ENCODE results near the gene PLXNA3. TPM values are rescaled to one million over a fixed set of nuclear protein-coding genes. Genes with fewer than 3 reads are reported as not detected.

Gene PLXNA3
- total RNA-seq, 4 donors from 2014 or later, result 12.0 to 52.0 (median 29.6) TPM

GRCh38 chrX:154525606-154526490 is 67.8 kb downstream of the PLXNA3 start:
- TF ChIP-seq POLR2AphosphoS5 (IDR thresholded peaks at IDR 0.05), result no peak
- TF ChIP-seq CTCF (IDR thresholded peaks at IDR 0.05), result no peak
- TF ChIP-seq EP300 (IDR thresholded peaks at IDR 0.05), result no peak
- no peak for TF ChIP-seq POLR2A (IDR thresholded peaks at IDR 0.05)
- H3K4me1 ChIP-seq, result peaks cover 22% of the 10 kb centered on the region
- no peaks in the 10 kb centered on the region for H3K27me3 ChIP-seq
- peak overlapping the region; percentile 24 for H3K27ac ChIP-seq
- no peak for DNase-seq (ENCODE audit: low spot score in 2 of 2)
- WGBS, result 65% methylated on average over 14 of the region's 14 CpGs
- H3K36me3 ChIP-seq, result no peaks in the 10 kb centered on the region
- H3K9me3 ChIP-seq, result no peaks in the 10 kb centered on the region
- no peak overlapping the region for H3K4me3 ChIP-seq

- Histone ChIP-seq H3K27me3 (no peaks in the 10 kb centered on the region), H3K36me3 (no peaks in the 10 kb centered on the region), H3K4me3 (peak overlapping the region; percentile 36), H3K4me1 (peaks cover 22% of the 10 kb centered on the region), H3K9me3 (no peaks in the 10 kb centered on the region), H3K27ac (peak overlapping the region; percentile 68)
- WGBS, result 38% methylated on average over 11 of the region's 15 CpGs
- DNase-seq (ENCODE audit: low spot score in 2 of 2), result peak; percentile 84 to 87
- no peak for TF ChIP-seq POLR2A (IDR thresholded peaks at IDR 0.05)
- peak; percentile 8 to 44 for TF ChIP-seq CTCF (IDR thresholded peaks at IDR 0.05)
- TF ChIP-seq POLR2AphosphoS5 (IDR thresholded peaks at IDR 0.05), result no peak
- no peak for TF ChIP-seq EP300 (IDR thresholded peaks at IDR 0.05)
These were observed 69.0 kb downstream of the PLXNA3 start for GRCh38 chrX:154526901-154527675.

Other genes with a start within 250 kb of the PLXNA3 start
- not detected for gene OPN1MW2, start 238.5 kb upstream of the PLXNA3 start, total RNA-seq
- gene OPN1MW3, start 200.7 kb upstream of the PLXNA3 start, total RNA-seq, result not detected
- 1 to 10 TPM in 1 of 4 donors, not detected in 3; 3.3 TPM for gene TEX28, start 163.2 kb upstream of the PLXNA3 start, total RNA-seq
- under 1 TPM in 3 of 4 donors, not detected in 1; 0.24 to 0.51 (median 0.34) TPM for gene TKTL1, start 162.5 kb upstream of the PLXNA3 start, total RNA-seq
- gene FLNA, start 83.6 kb upstream of the PLXNA3 start, total RNA-seq, result 100 to 1,000 TPM; 374 to 402 (median 386) TPM
- 10 to 100 TPM; 34.4 to 57.0 (median 53.0) TPM for gene EMD, start 79.0 kb upstream of the PLXNA3 start, total RNA-seq
- 1,000 to 10,000 TPM; 3,684 to 7,390 (median 6,600) TPM for gene RPL10, start 59.9 kb upstream of the PLXNA3 start, total RNA-seq
- 10 to 100 TPM; 14.6 to 30.7 (median 21.2) TPM for gene DNASE1L1, start 49.0 kb upstream of the PLXNA3 start, total RNA-seq
- 100 to 1,000 TPM in 1 of 4 donors, 10 to 100 TPM in 3; 37.7 to 122 (median 47.8) TPM for gene TAFAZZIN, start 46.7 kb upstream of the PLXNA3 start, total RNA-seq
- gene ATP6AP1, start 29.6 kb upstream of the PLXNA3 start, total RNA-seq, result 10 to 100 TPM; 47.0 to 64.4 (median 60.0) TPM
- gene GDI1, start 21.1 kb upstream of the PLXNA3 start, total RNA-seq, result 100 to 1,000 TPM in 1 of 4 donors, 10 to 100 TPM in 3; 64.9 to 115 (median 73.6) TPM
- 10 to 100 TPM; 16.2 to 31.5 (median 23.3) TPM for gene FAM50A, start 14.1 kb upstream of the PLXNA3 start, total RNA-seq
- 10 to 100 TPM in 3 of 4 donors, 1 to 10 TPM in 1; 8.0 to 44.4 (median 28.6) TPM for gene LAGE3, start 21.0 kb downstream of the PLXNA3 start, total RNA-seq
- gene UBL4A, start 28.3 kb downstream of the PLXNA3 start, total RNA-seq, result 10 to 100 TPM; 25.8 to 50.5 (median 46.4) TPM
- gene SLC10A3, start 32.3 kb downstream of the PLXNA3 start, total RNA-seq, result 10 to 100 TPM; 16.5 to 45.0 (median 38.8) TPM
- 10 to 100 TPM; 33.5 to 40.6 (median 36.6) TPM for gene FAM3A, start 58.0 kb downstream of the PLXNA3 start, total RNA-seq
- gene G6PD, start 88.6 kb downstream of the PLXNA3 start, total RNA-seq, result 10 to 100 TPM; 22.6 to 60.4 (median 42.0) TPM
- 10 to 100 TPM; 13.1 to 18.3 (median 15.3) TPM for gene IKBKG, start 89.3 kb downstream of the PLXNA3 start, total RNA-seq
- not detected for gene CTAG1A, start 126.9 kb downstream of the PLXNA3 start, total RNA-seq
- gene CTAG1B, start 161.0 kb downstream of the PLXNA3 start, total RNA-seq, result not detected
- gene CTAG2, start 195.3 kb downstream of the PLXNA3 start, total RNA-seq, result not detected

All from suprapubic skin (tissue), 4 donors.